Thyroid gland (tissue), 4 donors: ENCODE data around the gene HIRIP3. TPM values are rescaled to one million over a fixed set of nuclear protein-coding genes. Genes with fewer than 3 reads are reported as not detected.

Experiments
- DNase-seq, 2 donors: peaks; one replicate each; pipeline ENCODE4 v3.0.0-alpha.2; 2019
- H3K27ac ChIP-seq, 3 donors: fragments of 200-600 bp; sonication (generic); 1 replicate in 2 of 3; 2 replicates in 1 of 3; pipeline ENCODE4 v1.5.1; 2016 to 2019; ENCODE audit warnings: mild to moderate bottlenecking in 1 of 3, moderate library complexity in 1 of 3
- H3K27me3 ChIP-seq: fragments of 200-600 bp; sonication (generic); one replicate; pipeline ENCODE4 v1.5.1; 2019
- H3K36me3 ChIP-seq, 2 donors: fragments of 200-600 bp; sonication (generic); one replicate each; pipeline ENCODE4 v1.5.1; 2016 to 2019
- H3K4me1 ChIP-seq, 2 donors: fragments of 200-600 bp; sonication (generic); one replicate each; pipeline ENCODE4 v1.5.1; 2017 to 2019
- H3K4me3 ChIP-seq, 3 donors: fragments of 200-600 bp; sonication (generic); replicated peaks in 1 of 3; 1 replicate in 2 of 3; 2 replicates in 1 of 3; pipeline ENCODE4 v1.5.1; 2016; ENCODE audit warnings: mild to moderate bottlenecking in 1 of 3
- H3K9me3 ChIP-seq: fragments of 200-600 bp; sonication (generic); one replicate; pipeline ENCODE4 v1.5.1; 2017
- CTCF ChIP-seq, 6 experiments: fragments of 200-600 bp in 3 of 6; fragments of 450-650 bp in 3 of 6; sonication (generic) in 3 of 6; IDR thresholded peaks; one replicate each; pipeline ENCODE4 v1.5.1; 2016 to 2019; ENCODE audit warnings: antibody characterized with exemption in 6 of 6, mild to moderate bottlenecking in 2 of 6, inconsistent platforms in 1 of 6, moderate library complexity in 1 of 6
- POLR2A ChIP-seq, 2 donors: fragments of 450-650 bp; IDR thresholded peaks; one replicate each; pipeline ENCODE4 v1.6.1; 2017; ENCODE audit warnings: antibody characterized with exemption in 2 of 2, mild to moderate bottlenecking in 2 of 2, moderate library complexity in 1 of 2
- WGBS, 2 donors: methylation state at CpG; one replicate each; pipeline ENCODE4 v1.1.5; 2017; 5-methylcytosine and 5-hydroxymethylcytosine counted together
- intact Hi-C: fragments of 100-400 bp; cut with DNase I; formaldehyde crosslinking; loops from one replicate; pipeline ENCODE4 v1.15.1; 2023
- total RNA-seq, 4 donors: library from RNA; depleted of rRNA; stranded (reverse); fragments of >200 nt; gene quantifications; one replicate each; pipeline ENCODE4 v1.2.3, GENCODE V29; 2016

Gene HIRIP3
- total RNA-seq, 4 donors from 2014 or later, result 10.7 to 23.1 (median 18.4) TPM

GRCh38 chr16:30006659-30007377, 11.4 kb upstream of the HIRIP3 start:
- Histone ChIP-seq H3K27ac (no peak overlapping the region), H3K9me3 (no peaks in the 10 kb centered on the region), H3K4me3 (no peak overlapping the region), H3K36me3 (peaks cover 0 to 2% of the 10 kb centered on the region in 2 donors), H3K27me3 (peaks cover 20% of the 10 kb centered on the region), H3K4me1 (peaks cover 9 to 13% of the 10 kb centered on the region in 2 donors)
- intact Hi-C loops, result no loop called here
- WGBS, 2 donors, result 79 to 83% methylated on average over 22 to 25 of the region's 34 CpGs
- DNase-seq, result no peak
- no peak for TF ChIP-seq CTCF (IDR thresholded peaks at IDR 0.05)
- TF ChIP-seq POLR2A (IDR thresholded peaks at IDR 0.05), result no peak

GRCh38 chr16:30006095-30006473, 10.7 kb upstream of the HIRIP3 start:
- intact Hi-C loops, result no loop called here
- no peak overlapping the region for H3K4me3 ChIP-seq
- H3K27ac ChIP-seq, result no peak overlapping the region
- TF ChIP-seq POLR2A (IDR thresholded peaks at IDR 0.05) (no peak), CTCF (IDR thresholded peaks at IDR 0.05) (no peak)
- peaks cover 7% of the 10 kb centered on the region in 2 donors for H3K4me1 ChIP-seq
- peaks cover 13% of the 10 kb centered on the region for H3K27me3 ChIP-seq
- H3K36me3 ChIP-seq, result peaks cover 0 to 2% of the 10 kb centered on the region in 2 donors
- DNase-seq, result no peak
- no peaks in the 10 kb centered on the region for H3K9me3 ChIP-seq
- WGBS, 2 donors, result 83 to 92% methylated on average over 1 to 10 of the region's 18 CpGs

- intact Hi-C loops, result no loop called here
- H3K27ac ChIP-seq, result no peak overlapping the region
These were observed 10.1 kb upstream of the HIRIP3 start for GRCh38 chr16:30005341-30006094.

GRCh38 chr16:30004811-30005242, 9.4 kb upstream of the HIRIP3 start:
- no peak overlapping the region for H3K4me3 ChIP-seq
- TF ChIP-seq POLR2A (IDR thresholded peaks at IDR 0.05), result no peak
- no peak for TF ChIP-seq CTCF (IDR thresholded peaks at IDR 0.05)
- H3K27me3 ChIP-seq, result peaks cover under 1% of the 10 kb centered on the region
- peaks cover 0 to 2% of the 10 kb centered on the region in 2 donors for H3K36me3 ChIP-seq
- no peaks in the 10 kb centered on the region for H3K9me3 ChIP-seq
- H3K4me1 ChIP-seq, result no peaks in the 10 kb centered on the region
- WGBS, 2 donors, result 67% methylated on average over 3 to 10 of the region's 11 CpGs
- H3K27ac ChIP-seq, result no peak overlapping the region
- DNase-seq, result no peak
- intact Hi-C loops, result loop anchor here (5.0 kb wide), 1 partner anchor 308 kb away; no protein-coding TSS in a partner anchor

More at GRCh38 chr16:30005341-30006094, 10.1 kb upstream of the HIRIP3 start:
- TF ChIP-seq POLR2A (IDR thresholded peaks at IDR 0.05) (no peak), CTCF (IDR thresholded peaks at IDR 0.05) (peak; percentile 49 to 81 (median 62))
- 59 to 69% methylated on average over 18 to 19 of the region's 35 CpGs for WGBS, 2 donors
- H3K27me3 ChIP-seq, result peaks cover 8% of the 10 kb centered on the region
- peaks cover 0 to 2% of the 10 kb centered on the region in 2 donors for H3K36me3 ChIP-seq
- peaks cover 2% of the 10 kb centered on the region in 2 donors for H3K4me1 ChIP-seq
- no peak overlapping the region for H3K4me3 ChIP-seq
- peak; percentile 20 to 21 for DNase-seq
- H3K9me3 ChIP-seq, result no peaks in the 10 kb centered on the region

- no peaks in the 10 kb centered on the region for H3K9me3 ChIP-seq
- H3K4me3 ChIP-seq, result no peak overlapping the region
- TF ChIP-seq POLR2A (IDR thresholded peaks at IDR 0.05), result no peak
- TF ChIP-seq CTCF (IDR thresholded peaks at IDR 0.05), result no peak
- H3K4me1 ChIP-seq, result no peaks in the 10 kb centered on the region
- intact Hi-C loops, result loop anchor here (5.0 kb wide), 1 partner anchor 307 kb away; no protein-coding TSS in a partner anchor
- 73 to 81% methylated on average over 17 to 19 of the region's 19 CpGs for WGBS, 2 donors
- peaks cover 0 to 2% of the 10 kb centered on the region in 2 donors for H3K36me3 ChIP-seq
- no peak overlapping the region for H3K27ac ChIP-seq
- no peak for DNase-seq
- no peaks in the 10 kb centered on the region for H3K27me3 ChIP-seq
These were observed 9.0 kb upstream of the HIRIP3 start for GRCh38 chr16:30004424-30004776.
